NCI-H774 (cell line): ENCODE results near the gene INTS13.
"Not testable (repeated sequence)": the region's sequence is repeated elsewhere in the genome, so short reads cannot be mapped to it uniquely, and the experiment has no call there.

Experiments used
- DNase-seq: peaks from one replicate; lab custom pipeline; 2025; lab: John Stamatoyannopoulos, UW

The INTS13 gene, protein sequence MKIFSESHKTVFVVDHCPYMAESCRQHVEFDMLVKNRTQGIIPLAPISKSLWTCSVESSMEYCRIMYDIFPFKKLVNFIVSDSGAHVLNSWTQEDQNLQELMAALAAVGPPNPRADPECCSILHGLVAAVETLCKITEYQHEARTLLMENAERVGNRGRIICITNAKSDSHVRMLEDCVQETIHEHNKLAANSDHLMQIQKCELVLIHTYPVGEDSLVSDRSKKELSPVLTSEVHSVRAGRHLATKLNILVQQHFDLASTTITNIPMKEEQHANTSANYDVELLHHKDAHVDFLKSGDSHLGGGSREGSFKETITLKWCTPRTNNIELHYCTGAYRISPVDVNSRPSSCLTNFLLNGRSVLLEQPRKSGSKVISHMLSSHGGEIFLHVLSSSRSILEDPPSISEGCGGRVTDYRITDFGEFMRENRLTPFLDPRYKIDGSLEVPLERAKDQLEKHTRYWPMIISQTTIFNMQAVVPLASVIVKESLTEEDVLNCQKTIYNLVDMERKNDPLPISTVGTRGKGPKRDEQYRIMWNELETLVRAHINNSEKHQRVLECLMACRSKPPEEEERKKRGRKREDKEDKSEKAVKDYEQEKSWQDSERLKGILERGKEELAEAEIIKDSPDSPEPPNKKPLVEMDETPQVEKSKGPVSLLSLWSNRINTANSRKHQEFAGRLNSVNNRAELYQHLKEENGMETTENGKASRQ

DNA sequence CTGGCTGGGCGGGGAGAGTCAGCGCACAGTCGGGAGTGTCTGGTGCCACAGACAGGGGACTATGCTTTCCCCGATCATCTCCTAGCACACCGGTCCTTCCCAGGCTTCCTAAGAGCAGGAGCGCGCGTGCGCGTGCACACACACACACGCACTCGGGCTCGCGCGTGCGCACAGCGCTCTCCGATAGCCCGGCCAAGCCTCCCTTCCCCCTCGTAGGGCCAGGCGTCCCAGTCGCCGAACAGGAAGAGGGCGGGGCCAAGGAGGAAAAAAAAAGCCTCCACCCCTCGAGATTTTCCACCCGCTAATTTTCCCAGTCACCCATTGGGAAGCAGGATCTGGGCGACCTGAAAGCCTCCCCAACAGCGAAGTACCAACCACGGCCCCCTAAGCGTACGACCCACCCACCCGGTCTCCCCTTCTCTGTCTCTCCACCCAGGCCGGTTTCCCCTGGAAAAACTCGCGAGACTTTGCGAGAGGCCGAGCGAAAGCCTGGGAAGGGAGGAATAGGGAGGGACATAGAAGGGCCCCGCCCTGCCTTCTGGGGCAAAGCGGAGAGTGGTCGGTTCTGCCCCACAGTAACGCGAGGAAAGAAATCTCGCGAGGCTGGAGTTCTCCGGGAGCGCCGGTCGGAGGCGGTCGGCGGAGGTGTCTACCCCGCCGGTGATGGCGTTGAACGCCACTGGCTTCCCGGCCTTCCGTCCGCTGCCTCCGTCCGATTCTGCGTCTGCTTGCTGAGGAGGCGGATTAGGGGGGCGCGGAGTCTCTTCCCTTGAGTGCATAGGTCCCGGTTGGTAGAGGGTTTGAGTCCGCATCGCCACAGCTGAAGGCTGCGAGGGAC lies at the start of gene INTS13, which contains the start of gene FGFR1OP2:
TSS of gene INTS13 (minus strand) at position 119 of the 838 bp plus-strand sequence. CDS start 1,178 bp downstream, outside the sequence.
TSS of gene FGFR1OP2 (plus strand) at position 608 of the 838 bp plus-strand sequence. CDS start 15,689 bp downstream, outside the sequence.
- DNase-seq = peak; percentile 99

DNA sequence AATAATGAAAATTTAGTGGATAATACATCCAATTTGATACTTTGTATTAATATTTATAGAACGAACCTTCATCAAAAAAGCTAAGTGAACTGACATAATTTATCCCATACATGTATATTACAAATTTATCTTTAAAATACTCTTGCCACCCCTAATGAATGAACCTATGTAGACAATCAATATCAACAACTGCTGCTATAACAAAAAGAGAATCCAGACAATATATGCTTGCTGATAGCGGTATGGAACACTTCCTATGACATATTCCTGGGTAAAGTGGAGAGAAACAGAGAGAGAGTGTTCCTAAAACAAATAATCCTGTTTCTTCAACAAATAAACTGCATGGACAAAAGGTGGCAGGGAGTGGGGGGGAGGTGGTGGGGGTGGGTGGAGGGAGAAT lies 45.1 kb upstream of the INTS13 start:
- DNase-seq = no peak

DNA sequence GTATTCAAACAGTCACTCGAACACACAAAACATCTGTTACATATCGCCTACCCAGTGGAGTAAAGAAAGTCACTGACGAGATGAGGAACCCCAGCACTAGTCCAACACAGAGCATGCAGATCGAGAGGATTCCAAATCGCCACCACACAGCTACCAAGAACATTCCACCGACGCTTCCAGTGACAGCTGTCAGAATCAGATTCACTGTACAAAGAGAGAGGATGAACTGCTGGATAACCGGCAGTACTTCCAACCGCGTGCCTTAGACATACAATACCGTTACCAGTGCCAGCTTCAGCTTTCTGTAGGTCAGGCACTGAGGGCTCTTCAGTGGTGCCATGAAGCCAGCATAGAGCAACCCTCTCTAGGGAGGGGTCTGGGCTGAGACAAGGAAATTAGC lies 42.0 kb upstream of the INTS13 start:
- DNase-seq = no peak

DNA sequence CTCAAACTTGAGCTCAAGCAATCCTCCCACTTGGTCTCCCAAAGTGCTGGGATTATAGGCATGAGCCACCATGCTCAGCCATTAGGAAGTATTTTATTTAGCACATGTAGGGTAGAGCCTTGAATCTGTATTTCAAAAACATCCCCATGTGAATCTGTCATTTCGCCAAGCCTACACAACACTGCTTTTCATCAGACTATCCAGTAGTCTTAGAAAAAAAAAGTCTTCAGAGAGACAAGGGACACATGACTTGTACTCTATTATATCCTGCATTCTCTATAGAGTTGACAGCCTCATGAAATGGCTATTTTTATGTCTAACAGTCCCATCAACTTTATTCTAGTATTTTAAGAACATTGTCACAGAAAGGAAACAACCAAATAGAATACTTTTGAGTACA lies 41.0 kb upstream of the INTS13 start:
- DNase-seq = no peak

DNA sequence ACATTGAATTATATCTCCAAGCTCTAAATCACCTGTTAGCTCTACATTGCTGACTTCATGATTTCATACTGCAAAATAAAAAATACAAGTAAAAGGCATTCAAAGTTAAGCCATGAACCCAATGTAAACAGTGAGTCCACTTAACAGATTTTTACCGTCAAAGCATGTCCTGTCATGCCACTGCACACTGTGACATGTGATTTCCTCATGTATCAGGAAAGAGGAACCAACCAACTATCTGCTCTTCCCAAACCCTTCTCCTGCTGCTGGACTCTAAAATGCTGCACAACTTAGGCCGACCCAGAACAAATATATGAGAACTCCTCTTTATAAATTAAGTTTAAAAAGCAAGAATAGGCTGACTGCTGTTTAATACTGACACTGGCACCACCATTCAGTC lies 38.9 kb upstream of the INTS13 start:
- no peak for DNase-seq

DNA sequence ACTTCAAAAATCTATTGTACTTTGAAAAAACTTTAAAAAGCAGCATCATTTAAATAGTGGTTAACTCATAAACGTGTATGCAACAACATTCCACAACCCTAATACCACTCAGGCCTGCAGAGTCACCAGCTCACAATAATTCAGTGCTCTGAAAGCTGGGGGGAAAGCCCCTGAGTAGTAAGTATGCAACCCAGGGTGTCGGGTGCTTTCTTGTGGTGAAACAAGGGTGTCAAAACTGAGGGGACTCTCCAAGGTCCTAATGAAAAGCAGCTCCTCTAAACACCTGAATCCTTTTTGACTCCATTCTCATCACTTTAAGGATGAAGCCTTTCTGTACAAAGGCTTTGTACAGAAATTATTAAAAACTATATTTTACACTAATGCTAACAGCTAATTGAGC lies 34.2 kb upstream of the INTS13 start:
- DNase-seq = no peak

DNA sequence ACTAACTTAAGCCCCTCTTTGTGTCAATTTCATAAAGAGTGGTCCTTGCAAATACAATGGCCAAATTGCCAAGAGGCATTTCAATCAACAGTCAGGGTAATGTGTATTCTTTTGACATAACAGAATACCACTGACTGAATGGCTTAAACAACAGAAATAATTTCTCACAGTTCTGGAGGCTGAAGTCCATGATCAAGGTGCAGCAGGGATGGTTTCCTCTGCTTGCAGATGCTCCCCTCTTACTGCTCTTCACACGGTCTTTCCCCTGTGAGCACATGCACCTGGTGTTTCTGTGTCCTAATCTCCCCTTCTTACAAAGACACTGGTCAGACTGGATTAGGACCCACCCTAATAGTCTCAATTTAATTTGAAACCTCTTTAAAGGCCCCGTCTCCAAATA lies 32.4 kb upstream of the INTS13 start:
- no peak for DNase-seq

DNA sequence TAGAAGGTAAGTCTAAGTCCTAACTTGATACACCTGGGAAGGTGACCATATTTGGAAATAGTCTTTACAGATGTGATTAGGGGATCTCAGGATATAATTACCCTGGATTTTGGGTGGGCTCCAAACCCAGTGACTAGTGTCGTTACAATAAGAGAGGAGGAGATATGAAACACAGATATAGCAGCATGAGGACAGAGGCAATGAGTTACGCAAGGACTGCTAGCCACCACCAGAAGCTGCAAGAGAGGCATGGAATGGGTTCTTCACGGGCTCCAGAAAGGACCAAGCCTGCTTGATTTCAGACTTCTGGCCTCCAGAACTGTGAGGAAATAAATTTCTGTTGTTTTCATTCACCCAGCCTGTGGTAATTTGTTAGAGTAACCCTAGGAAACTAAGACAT lies 29.1 kb upstream of the INTS13 start:
- no peak for DNase-seq

DNA sequence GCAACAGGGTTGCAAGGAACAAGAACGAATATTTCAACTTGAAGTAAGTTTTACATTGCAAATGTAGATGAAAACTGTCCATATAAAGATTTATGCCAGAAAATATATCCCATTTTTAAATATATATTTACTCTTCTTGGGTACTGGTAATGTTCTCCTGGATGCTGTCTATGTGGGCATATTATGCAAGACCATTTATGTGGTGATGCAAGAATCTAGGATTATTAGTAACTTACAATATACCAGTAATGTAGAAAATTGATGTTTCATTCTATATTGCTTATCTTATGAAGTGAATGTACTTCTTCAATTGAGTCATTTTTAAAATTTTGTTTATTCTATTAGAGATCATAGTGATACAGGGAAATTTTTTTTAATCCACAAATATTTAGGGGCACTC lies 25.6 kb upstream of the INTS13 start:
- no peak for DNase-seq

DNA sequence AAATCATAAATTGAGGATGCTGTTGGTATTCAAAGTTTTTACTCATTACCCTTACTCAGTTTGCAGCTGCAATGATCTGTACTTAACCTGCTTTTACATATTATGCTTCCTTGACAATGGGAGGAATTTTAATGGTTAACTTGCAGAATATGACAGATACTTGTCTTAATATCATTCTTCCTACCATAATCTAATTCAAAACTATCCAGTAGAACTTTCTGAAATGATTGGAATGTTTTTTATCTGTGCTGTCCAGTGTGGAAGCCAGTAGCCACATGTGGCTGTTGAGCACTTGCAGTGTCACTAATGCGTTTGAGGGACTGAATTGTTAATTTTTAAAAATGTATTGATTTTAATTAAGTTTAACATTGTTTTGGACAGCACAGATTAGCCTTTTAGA lies 24.0 kb upstream of the INTS13 start:
- DNase-seq = no peak

DNA sequence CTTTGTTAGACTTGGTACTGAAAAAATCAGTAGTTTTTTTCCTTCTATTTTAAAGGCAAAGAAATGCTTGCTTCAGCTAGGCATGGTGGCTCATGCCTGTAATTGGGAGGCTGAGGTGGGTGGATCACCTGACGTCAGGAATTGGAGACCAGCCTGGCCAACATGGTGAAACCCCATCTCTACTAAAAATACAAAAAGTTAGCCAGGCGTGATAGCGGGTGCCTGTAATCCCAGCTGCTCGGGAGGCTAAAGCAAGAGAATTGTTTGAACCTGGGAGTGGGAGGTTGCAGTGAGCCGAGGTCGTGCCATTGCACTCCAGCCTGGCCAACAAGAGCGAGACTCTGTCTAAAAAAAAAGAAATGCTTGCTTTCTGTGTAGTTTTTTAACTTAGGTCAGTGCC lies 23.6 kb upstream of the INTS13 start:
- not testable (repeated sequence) for DNase-seq

DNA sequence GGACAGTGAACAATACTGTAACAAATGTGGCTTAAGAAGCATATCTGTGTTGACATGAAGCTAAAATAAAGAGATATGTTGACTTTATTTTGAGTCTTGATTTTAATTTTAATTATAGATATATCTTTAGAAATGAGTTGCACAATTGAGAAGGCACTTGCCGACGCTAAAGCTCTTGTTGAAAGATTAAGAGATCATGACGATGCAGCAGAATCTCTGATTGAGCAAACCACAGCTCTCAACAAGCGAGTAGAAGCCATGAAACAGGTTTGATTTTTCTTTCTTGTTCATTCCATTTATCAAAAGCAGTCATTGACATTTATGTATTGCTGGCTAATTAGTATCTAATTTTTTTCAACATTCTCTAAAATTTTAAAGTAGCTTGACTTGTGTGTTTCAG lies 16.2 kb upstream of the INTS13 start:
- no peak for DNase-seq

DNA sequence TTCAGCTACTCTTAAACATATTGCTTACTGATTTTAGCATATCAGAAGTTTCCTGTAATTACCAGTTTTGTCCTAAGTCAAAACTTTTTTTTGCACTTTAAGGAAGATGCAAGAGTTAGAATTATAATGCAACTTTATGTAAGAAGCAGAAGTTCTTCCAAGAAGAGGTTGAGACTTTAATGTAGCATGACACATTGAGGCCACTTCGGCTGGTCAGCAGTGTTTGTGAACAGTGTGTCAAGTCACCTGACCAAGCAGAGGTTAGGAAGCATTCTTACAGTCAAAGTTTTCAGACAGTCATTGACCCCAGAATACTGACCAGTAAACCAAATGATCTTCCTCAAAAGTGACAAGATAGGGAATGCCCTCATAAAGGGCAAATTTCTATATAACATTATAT lies 15.7 kb upstream of the INTS13 start:
- DNase-seq = no peak

DNA sequence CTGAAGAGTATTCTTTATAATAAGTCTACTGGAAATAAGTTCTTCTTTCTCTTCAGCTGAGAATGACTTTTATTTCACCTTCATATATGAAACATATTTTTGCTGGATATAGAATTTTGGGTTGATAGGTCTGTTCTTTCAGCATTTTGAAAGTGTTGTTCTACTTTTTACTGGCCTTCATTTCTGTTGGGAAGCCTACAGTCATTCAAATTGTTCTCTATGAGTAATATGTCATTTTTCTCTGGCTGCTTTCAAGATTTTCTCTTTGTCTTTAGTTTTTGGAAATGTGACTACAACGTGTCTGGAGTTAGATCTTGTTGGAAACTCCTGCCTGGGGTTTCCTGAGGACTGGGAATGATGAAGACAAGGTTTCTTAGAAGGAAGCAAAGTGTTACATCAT lies 10.5 kb upstream of the INTS13 start:
- DNase-seq = no peak

DNA sequence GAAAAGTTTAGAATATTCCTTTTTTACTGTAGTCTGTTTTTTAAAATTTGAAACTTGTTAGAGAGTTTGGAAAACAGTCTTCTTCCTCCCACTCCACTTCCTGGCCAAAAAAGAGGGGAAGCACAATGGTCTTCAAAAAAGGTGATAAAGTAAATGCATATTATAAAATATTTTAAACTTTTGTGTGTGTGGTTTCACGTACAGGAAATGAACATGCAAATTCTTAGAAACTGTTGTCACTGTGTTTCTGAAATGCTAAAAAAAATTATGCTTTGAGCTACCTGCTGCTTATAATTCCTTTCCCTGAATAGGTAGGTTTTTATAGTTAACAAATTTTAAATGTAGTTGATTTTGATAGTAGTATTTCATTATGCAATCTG lies 3.4 kb upstream of the INTS13 start:
- DNase-seq = no peak

DNA sequence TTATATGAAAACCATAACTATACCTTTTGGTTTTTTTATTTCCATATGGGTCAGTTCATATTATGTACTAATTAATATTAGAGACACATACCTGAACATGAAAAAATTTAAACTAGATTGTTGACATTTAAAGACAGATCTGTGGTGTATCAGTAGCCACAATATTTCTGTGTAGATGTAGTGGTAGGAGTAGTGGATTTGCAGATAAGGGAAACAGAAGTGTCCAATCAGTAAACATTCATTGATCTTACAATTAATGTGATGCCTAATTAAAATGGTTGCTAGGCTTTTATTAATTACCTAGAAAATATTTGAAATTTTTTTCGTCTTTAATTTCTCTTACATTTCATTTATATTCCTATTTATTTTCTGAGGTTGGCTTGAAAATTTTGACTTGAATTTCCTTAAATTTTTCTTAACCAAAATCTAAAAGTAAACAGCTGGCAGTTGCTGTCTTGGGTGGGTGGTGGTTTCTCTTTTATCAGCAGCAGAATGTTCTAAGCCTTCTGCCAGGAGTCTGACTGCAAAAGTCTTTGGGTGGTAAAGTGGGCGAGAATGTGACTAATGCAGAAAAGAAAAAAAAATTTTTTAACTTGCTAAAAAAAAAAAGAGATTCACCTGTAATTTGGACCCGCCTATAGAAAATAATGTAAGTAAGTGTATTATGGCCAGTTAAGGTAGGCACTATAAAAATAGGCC lies 2.9 kb upstream of the INTS13 start:
- DNase-seq = no peak

DNA sequence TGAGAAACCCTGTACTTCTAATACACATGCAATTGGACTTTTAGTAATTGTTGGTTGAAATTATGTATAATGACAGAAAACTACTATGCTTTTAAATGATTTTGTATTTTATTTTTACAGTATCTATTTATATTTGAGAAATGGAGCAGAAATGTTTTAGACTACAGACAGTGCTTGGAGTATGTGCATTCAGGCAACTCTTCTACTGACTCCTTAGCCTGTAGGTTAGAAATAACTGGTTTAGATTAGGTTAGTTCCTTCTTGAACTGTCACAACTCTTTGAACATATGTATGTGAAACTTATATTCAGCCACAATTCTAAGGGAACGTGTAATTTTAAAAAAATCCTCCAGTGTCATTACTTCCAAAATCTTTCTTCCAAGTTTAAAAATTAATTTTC lies 2.2 kb upstream of the INTS13 start:
- DNase-seq = no peak

DNA sequence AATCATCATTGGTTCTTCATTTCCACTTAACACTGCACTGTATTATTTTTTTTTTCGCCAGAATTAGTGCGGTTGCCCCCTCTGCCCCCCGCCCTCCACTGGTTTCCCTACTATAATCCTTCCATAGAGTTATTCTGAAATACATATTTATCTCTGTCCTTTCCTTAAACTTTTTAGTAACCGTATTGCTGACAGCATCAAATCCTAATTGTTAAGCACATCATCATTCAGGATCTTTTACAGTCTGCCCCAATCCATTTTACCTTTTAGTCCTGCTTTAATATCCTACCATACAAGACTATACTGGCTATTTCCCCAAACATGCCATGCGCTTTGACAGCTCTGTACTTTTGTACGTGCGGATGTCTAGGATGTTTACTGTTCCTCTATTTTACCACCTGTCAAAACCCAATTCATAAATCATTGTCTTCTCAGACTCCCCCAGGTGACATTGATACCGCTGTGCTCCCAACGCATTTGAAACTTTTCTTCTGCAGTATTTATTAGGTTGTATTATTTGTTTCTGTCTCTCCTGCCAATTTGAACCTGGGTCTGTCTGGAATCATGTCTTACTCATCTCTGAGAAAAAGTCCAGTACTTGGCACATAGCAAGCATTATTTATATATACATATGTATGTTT lies 1.5 kb upstream of the INTS13 start:
- DNase-seq = no peak

DNA sequence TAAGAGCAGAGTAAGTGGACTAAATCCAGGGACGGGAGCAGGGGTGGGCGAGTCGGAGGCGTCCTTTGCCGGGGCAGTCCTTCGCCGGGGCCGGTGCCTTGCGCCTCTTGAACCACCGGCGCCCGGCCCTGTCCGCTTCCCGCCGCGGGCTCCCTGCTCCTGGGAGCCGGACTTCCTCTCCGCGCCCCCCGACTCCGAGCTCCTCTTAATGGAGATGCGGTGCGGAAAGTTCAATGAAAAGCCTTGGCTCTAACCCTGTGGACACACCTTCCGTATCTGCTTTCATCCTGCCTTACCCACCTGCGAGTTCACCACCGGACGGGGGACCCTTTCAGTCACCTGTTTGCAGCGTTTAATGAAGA lies 901 bp upstream of the INTS13 start:
- DNase-seq = no peak

DNA sequence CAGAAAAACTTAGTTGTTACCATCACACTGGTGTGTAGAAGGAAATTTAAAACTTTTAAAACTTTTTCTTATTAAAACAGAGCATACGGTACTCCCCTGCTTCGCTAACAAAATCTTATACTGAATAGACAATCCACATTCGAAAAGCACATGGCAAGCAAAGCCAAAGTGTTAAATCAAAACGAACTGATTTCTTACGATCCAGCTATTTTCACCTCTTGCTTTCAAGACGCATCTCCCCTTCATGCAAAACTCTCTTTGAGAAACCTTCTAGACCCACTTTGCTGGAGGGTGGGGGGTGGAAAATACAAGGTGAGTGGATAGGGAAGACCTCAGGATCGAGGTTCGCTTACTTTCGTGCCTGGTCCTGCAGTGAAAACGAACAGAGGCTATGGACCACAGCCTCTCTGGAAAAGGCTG lies 328 bp downstream of the INTS13 start:
- no peak for DNase-seq
